H1 (cell line): ENCODE results near the gene OPA3. TPM values are rescaled to one million over a fixed set of nuclear protein-coding genes. Genes with fewer than 3 reads are reported as not detected.
A peak's percentile ranks its signal among the peaks of the same experiment; 100 is the strongest.

ENCODE experiments used
- CTCF ChIA-PET: fragments of 300-600 bp; sonication (Branson Sonifier 250); formaldehyde crosslinking; loops from one replicate; lab custom pipeline; 2021; ENCODE audit not compliant: partially characterized antibody; lab: Charles Lee
- POLR2A ChIA-PET: fragments of 300-600 bp; sonication (Branson Sonifier 250); formaldehyde crosslinking; loops from one replicate; lab custom pipeline; 2021; ENCODE audit warnings: inconsistent platforms; ENCODE audit not compliant: partially characterized antibody; lab: Charles Lee
- DNase-seq, 2 experiments: peaks; one replicate each; pipeline versions ENCODE4 v3.0.0 to v3.0.0-alpha.2; 2010 to 2022; ENCODE audit warnings: low spot score in 2 of 2, low read depth in 1 of 2, mixed read lengths in 1 of 2
- FAIRE-seq: peaks from 2 replicates; lab custom pipeline; 2011; peaks lifted over from hg19 to GRCh38; lab: Jason Lieb, UNC
- H2AFZ ChIP-seq: 2 replicates; pipeline ENCODE4 v1.8.1; 2012; ENCODE audit warnings: low read length, inconsistent platforms
- H2AK5ac ChIP-seq: 2 replicates; pipeline ENCODE4 v1.6.1; 2013; ENCODE audit warnings: low read depth, low read length
- H2BK120ac ChIP-seq: replicated peaks from 2 replicates; pipeline ENCODE3; 2013; ENCODE audit warnings: low read depth, low read length, inconsistent platforms
- H2BK12ac ChIP-seq: 2 replicates; pipeline ENCODE4 v1.6.1; 2013; ENCODE audit warnings: low read depth, low read length
- H2BK15ac ChIP-seq: 2 replicates; pipeline ENCODE4 v1.6.1; 2013; ENCODE audit warnings: low read length
- H2BK20ac ChIP-seq: 2 replicates; pipeline ENCODE4 v1.6.1; 2013; ENCODE audit warnings: low read length
- H2BK5ac ChIP-seq: 2 replicates; pipeline ENCODE4 v1.6.1; 2013; ENCODE audit warnings: low read depth, low read length
- H3K14ac ChIP-seq: 2 replicates; pipeline ENCODE4 v1.6.1; 2013; ENCODE audit warnings: inconsistent platforms; ENCODE audit not compliant: insufficient read length
- H3K18ac ChIP-seq: 2 replicates; pipeline ENCODE4 v1.6.1; 2013; ENCODE audit warnings: low read length; ENCODE audit errors: extremely low read depth
- H3K23ac ChIP-seq: 2 replicates; pipeline ENCODE4 v1.6.1; 2013; ENCODE audit warnings: inconsistent platforms; ENCODE audit not compliant: insufficient read length
- H3K23me2 ChIP-seq: 2 replicates; pipeline ENCODE4 v1.6.1; 2013; ENCODE audit warnings: low read depth, low read length
- H3K27ac ChIP-seq: 2 replicates; pipeline ENCODE4 v1.6.1; 2011; ENCODE audit warnings: low read depth, low read length, inconsistent platforms
- H3K27me3 ChIP-seq, 4 experiments: replicated peaks in 1 of 4; 1 replicate in 1 of 4; 2 replicates in 3 of 4; pipeline versions ENCODE4 v1.6.1 to v1.8.1; 2011 to 2013; ENCODE audit warnings: low read length in 3 of 4, mild to moderate bottlenecking in 3 of 4, inconsistent platforms in 2 of 4, mixed read lengths in 2 of 4, moderate library complexity in 1 of 4; ENCODE audit not compliant: control insufficient read depth in 3 of 4, insufficient read depth in 3 of 4; ENCODE audit errors: extremely low read depth in 1 of 4
- H3K36me3 ChIP-seq, 4 experiments: 2 replicates each; pipeline versions ENCODE4 v1.6.1 to v1.8.1; 2011 to 2013; ENCODE audit warnings: mild to moderate bottlenecking in 4 of 4, low read length in 3 of 4, moderate library complexity in 2 of 4, control low read depth in 1 of 4, inconsistent platforms in 1 of 4; ENCODE audit not compliant: insufficient read depth in 4 of 4, control insufficient read depth in 2 of 4
- H3K4ac ChIP-seq: replicated peaks from 2 replicates; pipeline ENCODE3; 2013; ENCODE audit warnings: low read length, low read depth, mixed read lengths, inconsistent platforms; ENCODE audit not compliant: insufficient read length
- H3K4me1 ChIP-seq, 4 experiments: replicated peaks in 1 of 4; 1 replicate in 1 of 4; 2 replicates in 3 of 4; pipeline versions ENCODE4 v1.6.1 to v1.8.1; 2011 to 2013; ENCODE audit warnings: low read length in 3 of 4, inconsistent platforms in 2 of 4, mixed read lengths in 1 of 4; ENCODE audit not compliant: insufficient read depth in 4 of 4, control insufficient read depth in 3 of 4
- H3K4me2 ChIP-seq, 2 experiments: 2 replicates each; pipeline versions ENCODE4 v1.6.1 to v1.8.1; 2011 to 2013; ENCODE audit warnings: low read depth in 2 of 2, low read length in 2 of 2, control low read depth in 1 of 2, inconsistent platforms in 1 of 2, mild to moderate bottlenecking in 1 of 2; ENCODE audit not compliant: insufficient read depth in 1 of 2
- H3K4me3 ChIP-seq, 4 experiments: fragments of 200-600, 300-600 bp in 1 of 4; sonication (generic), shearing (Covaris generic), sonication (Bioruptor Twin) in 1 of 4; 2 replicates each; pipeline versions ENCODE4 v1.5.1 to v1.8.1; 2011 to 2016; ENCODE audit warnings: low read length in 4 of 4, low read depth in 3 of 4, control low read depth in 2 of 4, inconsistent platforms in 2 of 4, mild to moderate bottlenecking in 2 of 4, mixed read lengths in 1 of 4, moderate library complexity in 1 of 4; ENCODE audit not compliant: insufficient read depth in 2 of 4; ENCODE audit errors: extremely low read depth in 1 of 4
- H3K56ac ChIP-seq: replicated peaks from 2 replicates; pipeline ENCODE3; 2013; ENCODE audit warnings: low read depth, mild to moderate bottlenecking, mixed read lengths, low read length, inconsistent platforms; ENCODE audit not compliant: insufficient read length
- H3K79me1 ChIP-seq: 2 replicates; pipeline ENCODE4 v1.6.1; 2013; ENCODE audit warnings: low read depth, low read length, control low read depth
- H3K79me2 ChIP-seq, 2 experiments: 2 replicates each; pipeline versions ENCODE4 v1.6.1 to v1.8.1; 2012 to 2013; ENCODE audit warnings: low read length in 2 of 2, mild to moderate bottlenecking in 2 of 2, inconsistent platforms in 1 of 2; ENCODE audit not compliant: insufficient read depth in 2 of 2, control insufficient read depth in 1 of 2
- H3K9ac ChIP-seq, 4 experiments: replicated peaks in 1 of 4; 1 replicate in 1 of 4; 2 replicates in 3 of 4; pipeline versions ENCODE4 v1.6.1 to v1.8.1; 2011 to 2013; ENCODE audit warnings: low read depth in 3 of 4, low read length in 3 of 4, control low read depth in 2 of 4, mild to moderate bottlenecking in 2 of 4, moderate library complexity in 2 of 4, inconsistent platforms in 1 of 4; ENCODE audit errors: extremely low read depth in 1 of 4
- H3K9me3 ChIP-seq, 2 experiments: 2 replicates each; pipeline versions ENCODE4 v1.6.1 to v1.8.1; 2012 to 2013; ENCODE audit warnings: mild to moderate bottlenecking in 2 of 2, moderate library complexity in 2 of 2, control low read depth in 1 of 2, inconsistent platforms in 1 of 2, low read depth in 1 of 2, low read length in 1 of 2, mixed read lengths in 1 of 2; ENCODE audit not compliant: insufficient read depth in 2 of 2
- H4K20me1 ChIP-seq, 2 experiments: replicated peaks in 1 of 2; 2 replicates each; pipeline versions ENCODE3 to v1.8.1; 2011 to 2013; ENCODE audit warnings: inconsistent platforms in 2 of 2, low read length in 2 of 2, mild to moderate bottlenecking in 1 of 2; ENCODE audit not compliant: insufficient read depth in 2 of 2, control insufficient read depth in 1 of 2
- H4K5ac ChIP-seq: 2 replicates; pipeline ENCODE4 v1.6.1; 2013; ENCODE audit warnings: low read length, low read depth, mixed read lengths, inconsistent platforms; ENCODE audit not compliant: insufficient read length
- H4K8ac ChIP-seq: 2 replicates; pipeline ENCODE4 v1.8.0; 2013; ENCODE audit warnings: mild to moderate bottlenecking, moderate library complexity, low read length, inconsistent platforms; ENCODE audit not compliant: insufficient read depth; ENCODE audit errors: extremely low read depth
- H4K91ac ChIP-seq: replicated peaks from 2 replicates; pipeline ENCODE3; 2013; ENCODE audit warnings: low read length, mixed read lengths, inconsistent platforms; ENCODE audit not compliant: insufficient read length
- BRCA1 ChIP-seq: IDR thresholded peaks from 2 replicates; pipeline ENCODE4 v1.6.1; 2012; ENCODE audit warnings: low read depth, low read length, improper control_type of control experiment
- CEBPB ChIP-seq: IDR thresholded peaks from 2 replicates; pipeline ENCODE4 v1.6.1; 2012; ENCODE audit warnings: low read depth, low read length
- EGR1 ChIP-seq: IDR thresholded peaks from 2 replicates; pipeline ENCODE4 v1.6.1; 2011; ENCODE audit warnings: low read depth, low read length, borderline replicate concordance
- EP300 ChIP-seq, 2 experiments: IDR thresholded peaks; 1 replicate in 1 of 2; 2 replicates in 1 of 2; pipeline ENCODE4 v1.6.1; 2011 to 2012; ENCODE audit warnings: low read depth in 2 of 2, low read length in 2 of 2, mild to moderate bottlenecking in 2 of 2, borderline replicate concordance in 1 of 2, inconsistent platforms in 1 of 2, moderate library complexity in 1 of 2
- FOSL1 ChIP-seq: IDR thresholded peaks from 2 replicates; pipeline ENCODE4 v1.6.1; 2011; ENCODE audit warnings: mild to moderate bottlenecking, low read depth, low read length, moderate library complexity; ENCODE audit not compliant: insufficient read depth
- MAFK ChIP-seq: IDR thresholded peaks from 2 replicates; pipeline ENCODE4 v1.6.1; 2012; ENCODE audit warnings: low read depth, mild to moderate bottlenecking, improper control_type of control experiment, low read length
- POLR2A ChIP-seq, 2 experiments: IDR thresholded peaks; 1 replicate in 1 of 2; 2 replicates in 1 of 2; pipeline ENCODE4 v1.6.1; 2011; ENCODE audit warnings: low read depth in 2 of 2, low read length in 2 of 2, mild to moderate bottlenecking in 2 of 2; ENCODE audit errors: control extremely low read depth in 1 of 2
- SAP30 ChIP-seq: fragments of 300-600 bp; sonication (generic); IDR thresholded peaks from 2 replicates; pipeline ENCODE4 v1.7.1; 2012; ENCODE audit warnings: low read length, moderate library complexity, mild to moderate bottlenecking, inconsistent platforms; ENCODE audit not compliant: insufficient read depth, insufficient replicate concordance
- SIN3A ChIP-seq, 2 experiments: IDR thresholded peaks in 1 of 2; conservative IDR thresholded peaks in 1 of 2; 2 replicates each; pipeline ENCODE4 v1.6.1; 2011 to 2012; ENCODE audit warnings: low read length in 2 of 2, improper control_type of control experiment in 1 of 2, low read depth in 1 of 2, mild to moderate bottlenecking in 1 of 2
- SP2 ChIP-seq: IDR thresholded peaks from 2 replicates; pipeline ENCODE4 v1.6.1; 2012; ENCODE audit warnings: mild to moderate bottlenecking, low read length, inconsistent platforms
- SP4 ChIP-seq: IDR thresholded peaks from 2 replicates; pipeline ENCODE4 v1.6.1; 2012; ENCODE audit warnings: low read length, inconsistent platforms
- WGBS, 2 experiments: shearing (Covaris generic) in 1 of 2; methylation state at CpG; one replicate each; pipeline versions ENCODE4 v1.1.6 to v1.1.7; 2013 to 2015; ENCODE audit warnings: low lambda C conversion rate in 2 of 2, mixed read lengths in 2 of 2, inconsistent platforms in 1 of 2, low coverage in 1 of 2, missing lambda C conversion rate in 1 of 2; ENCODE audit not compliant: insufficient replicate concordance in 2 of 2, insufficient coverage in 1 of 2, insufficient read length in 1 of 2; ENCODE audit errors: extremely low coverage in 1 of 2, missing lambda C conversion rate in 1 of 2; 5-methylcytosine and 5-hydroxymethylcytosine counted together
- polyA plus RNA-seq, 7 experiments: library from polyadenylated mRNA; depleted of rRNA in 3 of 7; stranded (reverse) in 5 of 7; unstranded in 2 of 7; fragments of >200 nt in 5 of 7; fragments of 200-250 nt in 2 of 7; gene quantifications; 1 replicate in 5 of 7; 2 replicates in 1 of 7; 4 replicates in 1 of 7; pipeline versions ENCODE4 v1.2.1 to v1.2.3, GENCODE V29; 2011 to 2013; ENCODE audit warnings: missing spikeins in 2 of 7, mixed read lengths in 2 of 7
- total RNA-seq: library from RNA; stranded (reverse); fragmentation: NEBNext Ultra II Directional; extraction: Animal tissue kit (Norgen Biotek cat#: 25700); gene quantifications from 2 replicates; pipeline ENCODE4 v1.2.1, GENCODE V29; 2021

Gene OPA3
- total and polyA plus RNA-seq, 2 of the 8 experiments (the other 6 are each of a cell fraction or from before 2014, with no cell fraction given), result 12.5 to 14.5 TPM

DNA sequence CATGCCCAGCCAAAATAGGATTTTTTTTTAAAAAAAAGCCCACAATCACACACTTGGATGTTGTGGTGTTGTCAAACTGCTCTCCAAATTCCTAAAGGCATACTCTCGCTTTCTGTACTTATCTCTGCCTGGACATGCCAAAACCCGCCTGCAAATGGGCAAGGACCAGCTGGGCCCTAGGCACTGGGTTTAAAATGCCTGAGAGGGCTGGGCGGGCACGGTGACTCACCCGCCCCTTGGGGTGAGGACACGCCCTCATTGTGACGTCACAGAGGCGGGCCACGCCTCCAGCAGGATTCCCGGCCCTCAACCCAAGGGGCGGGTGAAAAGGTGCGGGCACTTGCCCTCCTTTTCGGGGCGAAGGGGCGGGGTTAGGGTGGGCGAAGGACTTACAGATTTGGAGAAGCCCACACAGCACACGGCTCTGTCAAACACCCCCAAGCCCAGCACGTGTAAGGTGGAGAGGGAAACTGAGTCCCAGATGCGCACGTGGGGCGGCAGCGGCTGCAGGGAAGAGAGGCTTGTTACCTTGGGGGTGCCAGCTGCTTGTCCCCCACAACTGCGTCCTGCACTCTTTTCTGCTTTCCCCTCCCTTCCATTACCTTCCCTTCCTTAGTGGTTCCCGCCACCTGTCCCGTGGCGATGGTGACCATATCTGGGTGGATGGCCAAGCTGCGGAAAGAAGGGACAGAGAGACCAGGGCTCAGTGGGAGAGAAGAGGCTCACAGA, 48.0 kb upstream of the OPA3 start:
- Histone ChIP-seq H3K4me1 (peaks cover 0 to 8% (median 7%) of the 10 kb centered on the region in 4 experiments; a peak in 5 of 7 replicates), H2AK5ac (0 out of 2 replicates have a peak overlapping the region, but pooled peaks have one; percentile 24), H4K91ac (peak overlapping the region; percentile 6), H3K27me3 (no peaks in the 10 kb centered on the region), H2AFZ (peak overlapping the region; percentile 48; the same call in 1 of the 2 replicates), H2BK15ac (peak overlapping the region; percentile 97; the same call in 1 of the 2 replicates), H3K56ac (no peak overlapping the region), H2BK12ac (peak overlapping the region; percentile 94; the same call in 1 of the 2 replicates), H3K4me3 (peak overlapping the region; percentile 22 to 50 (median 36); a peak in 7 of 8 replicates), H3K4ac (peak overlapping the region; percentile 3), H3K9ac (peak overlapping the region in 1 of 4 experiments; percentile 29; a peak in 2 of 7 replicates), H3K27ac (0 out of 2 replicates have a peak overlapping the region, but pooled peaks have one; percentile 1), H4K20me1 (no peaks in the 10 kb centered on the region), H3K18ac (peak overlapping the region; percentile 89), H3K4me2 (peak overlapping the region; percentile 60 to 77), H3K23ac (no peak overlapping the region), H2BK120ac (no peak overlapping the region), H4K5ac (no peak overlapping the region), H2BK5ac (peak overlapping the region; percentile 85), H3K79me2 (no peaks in the 10 kb centered on the region), H2BK20ac (no peak overlapping the region), H3K9me3 (no peaks in the 10 kb centered on the region), H3K36me3 (0 out of 8 replicates have a peak, but pooled peaks cover 0 to 4% (median 0%) of the 10 kb centered on the region in 4 experiments), H3K23me2 (peaks cover 4% of the 10 kb centered on the region; the same call in 1 of the 2 replicates), H4K8ac (peak overlapping the region; percentile 7), H3K79me1 (no peaks in the 10 kb centered on the region), H3K14ac (no peak overlapping the region)
- ChIA-PET CTCF (interaction anchor here (0.6 to 5.2 kb wide), 8 partner anchors 9 to 1612 kb away, joined by 3 to 36 read pairs (median 4); no protein-coding TSS in a partner anchor), POLR2A (interaction anchor here (0.6 to 10.3 kb wide), 6 partner anchors 9 to 29 kb away, joined by 3 to 119 read pairs (median 4); no protein-coding TSS in a partner anchor)
- 20% methylated on average over 26 of the region's 27 CpGs; no CpG with 5 or more reads in 1 of the 2 experiments for WGBS, 2 experiments
- peak in 1 of 2 experiments; percentile 99 for DNase-seq
- FAIRE-seq, result peak; percentile 81
- TF ChIP-seq EP300 (IDR thresholded peaks at IDR 0.05; ENCODE audit: borderline replicate concordance in 1 of 2, low read depth in 2 of 2, low read length in 2 of 2) (no peak), SP4 (0 out of 2 replicates have a peak, but pooled peaks have one; percentile 46), BRCA1 (no peak), MAFK (no peak), FOSL1 (no peak), SAP30 (no peak), CEBPB (no peak), EGR1 (no peak), POLR2A (IDR thresholded peaks at IDR 0.05; ENCODE audit: control extremely low read depth in 1 of 2, low read depth in 2 of 2, low read length in 2 of 2) (no peak; a peak in 1 of 3 replicates), SIN3A (conservative IDR thresholded peaks at IDR 0.05 in 1 of 2, IDR thresholded peaks at IDR 0.05 in 1 of 2; ENCODE audit: low read depth in 1 of 2, low read length in 2 of 2) (peak in 1 of 2 experiments; percentile 57; a peak in 1 of 4 replicates), SP2 (no peak)
